Transverse colon (tissue), 4 donors: ENCODE results near the gene NUP214.

Source experiments
- CTCF ChIP-seq, 5 experiments: fragments of 200-600 bp in 3 of 5; fragments of 450-650 bp in 2 of 5; sonication (generic) in 3 of 5; IDR thresholded peaks; 1 replicate in 2 of 5; 2 replicates in 3 of 5; pipeline ENCODE4 v1.5.1; 2016 to 2017; ENCODE audit warnings: antibody characterized with exemption in 5 of 5, inconsistent platforms in 3 of 5, mild to moderate bottlenecking in 2 of 5, moderate library complexity in 1 of 5
- EP300 ChIP-seq: sonication (generic); formaldehyde crosslinking; IDR thresholded peaks from one replicate; pipeline ENCODE4 v1.6.1; 2017; ENCODE audit warnings: antibody characterized with exemption, low read depth
- POLR2A ChIP-seq: fragments of 450-650 bp; IDR thresholded peaks from one replicate; pipeline ENCODE4 v1.6.1; 2016; ENCODE audit warnings: antibody characterized with exemption, mild to moderate bottlenecking, moderate library complexity
- POLR2AphosphoS5 ChIP-seq, 3 donors: sonication (generic); formaldehyde crosslinking; IDR thresholded peaks; one replicate each; pipeline ENCODE4 v1.6.1; 2016; ENCODE audit warnings: antibody characterized with exemption in 3 of 3

GRCh38 chr9:131194762-131195161 lies 69.4 kb downstream of the NUP214 start:
- TF ChIP-seq POLR2A (no peak), EP300 (no peak), CTCF (IDR thresholded peaks at IDR 0.05) (no peak), POLR2AphosphoS5 (IDR thresholded peaks at IDR 0.05) (no peak)
